GM18861 (cell line): Measurements from ENCODE around the gene STIM2.
"Not testable (repeated sequence)": the region's sequence is repeated elsewhere in the genome, so short reads cannot be mapped to it uniquely, and the experiment has no call there.

Source experiments
- ATAC-seq: cut with Tn5 transposase; IDR thresholded peaks from one replicate; pipeline ENCODE4 v1.9.1; 2021; ENCODE audit not compliant: unreplicated experiment

STIM2 gene

GRCh38 chr4:27024805-27025204 is 164.2 kb downstream of the STIM2 start:
- ATAC-seq, result no peak

GRCh38 chr4:27027428-27027827 is 166.8 kb downstream of the STIM2 start:
- ATAC-seq, result no peak

- ATAC-seq, result not testable (repeated sequence)
These were observed 174.5 kb downstream of the STIM2 start for GRCh38 chr4:27035127-27035526.

GRCh38 chr4:27040356-27040755 is 179.7 kb downstream of the STIM2 start:
- ATAC-seq, result no peak

- no peak for ATAC-seq
These were observed 181.8 kb downstream of the STIM2 start for GRCh38 chr4:27042411-27042810.

- no peak for ATAC-seq
These were observed 182.6 kb downstream of the STIM2 start for GRCh38 chr4:27043200-27043599.

- ATAC-seq, result no peak
These were observed 186.2 kb downstream of the STIM2 start for GRCh38 chr4:27046851-27047250.

- no peak for ATAC-seq
These were observed 188.0 kb downstream of the STIM2 start for GRCh38 chr4:27048429-27049238.

GRCh38 chr4:27049239-27049829 is 188.7 kb downstream of the STIM2 start:
- no peak for ATAC-seq

GRCh38 chr4:27050731-27051130 is 190.1 kb downstream of the STIM2 start:
- ATAC-seq, result no peak

GRCh38 chr4:27055221-27055760 is 194.7 kb downstream of the STIM2 start:
- ATAC-seq, result no peak

- ATAC-seq, result no peak
These were observed 195.6 kb downstream of the STIM2 start for GRCh38 chr4:27056281-27056680.

GRCh38 chr4:27057053-27057452 is 196.4 kb downstream of the STIM2 start:
- ATAC-seq, result no peak

GRCh38 chr4:27057662-27058061 is 197.0 kb downstream of the STIM2 start:
- no peak for ATAC-seq

GRCh38 chr4:27058819-27059406 is 198.3 kb downstream of the STIM2 start:
- ATAC-seq, result no peak

- no peak for ATAC-seq
These were observed 198.8 kb downstream of the STIM2 start for GRCh38 chr4:27059446-27059845.

GRCh38 chr4:27062256-27062655 is 201.6 kb downstream of the STIM2 start:
- no peak for ATAC-seq

- ATAC-seq, result no peak
These were observed 205.9 kb downstream of the STIM2 start for GRCh38 chr4:27066591-27066990.

- no peak for ATAC-seq
These were observed 207.7 kb downstream of the STIM2 start for GRCh38 chr4:27068151-27068867.
